ENCODE results near the gene YTHDC2.

Gene YTHDC2

GRCh38 chr5:113606298-113607134, 93.0 kb downstream of the YTHDC2 start:
- DNase-seq: peak; percentile 29

- no peak for DNase-seq
Measured at GRCh38 chr5:113607361-113607760, 93.9 kb downstream of the YTHDC2 start.

- DNase-seq: peak; percentile 37
Measured at GRCh38 chr5:113608113-113608596, 94.7 kb downstream of the YTHDC2 start.

- no peak for DNase-seq
Measured at GRCh38 chr5:113612060-113612496, 98.6 kb downstream of the YTHDC2 start.

GRCh38 chr5:113614191-113614590, 100.7 kb downstream of the YTHDC2 start:
- DNase-seq: peak; percentile 77

- peak; percentile 42 for DNase-seq
Measured at GRCh38 chr5:113615708-113616107, 102.2 kb downstream of the YTHDC2 start.

- no peak for DNase-seq
Measured at GRCh38 chr5:113617191-113617796, 103.8 kb downstream of the YTHDC2 start.

GRCh38 chr5:113632996-113633395, 119.5 kb downstream of the YTHDC2 start:
- DNase-seq: no peak

GRCh38 chr5:113634957-113635356, 121.5 kb downstream of the YTHDC2 start:
- no peak for DNase-seq

GRCh38 chr5:113641715-113642114, 128.2 kb downstream of the YTHDC2 start:
- DNase-seq: no peak

All from NCI-H226 (cell line).